Activated CD8-positive, alpha-beta memory T cell treated with anti-CD3 and anti-CD28 coated beads for 24 hours (primary cell): Measurements from ENCODE around the gene CHID1.

Source experiments
- DNase-seq: peaks from one replicate; pipeline ENCODE4 v3.0.0-alpha.2; 2020

The CHID1 gene

DNA sequence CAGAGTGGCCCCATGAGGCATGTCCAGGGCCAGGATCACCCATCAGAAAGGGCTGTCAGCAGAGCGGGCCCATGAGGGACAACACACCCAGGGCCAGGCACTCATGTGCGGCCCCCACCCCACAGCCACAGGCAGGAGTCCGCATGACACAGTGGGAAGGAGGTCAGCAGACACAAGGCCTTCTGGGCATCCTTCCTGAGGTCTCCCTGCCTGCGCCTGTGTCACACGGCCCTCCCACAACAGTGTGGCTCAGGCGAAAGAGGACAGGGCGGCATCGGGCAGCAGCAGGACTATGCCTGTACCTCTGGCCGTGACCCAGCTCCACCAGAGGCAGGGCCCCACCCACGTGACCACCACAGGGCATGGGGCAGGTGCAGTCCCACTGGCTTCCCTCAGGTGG is 27.1 kb downstream of the CHID1 start:
- no peak for DNase-seq

DNA sequence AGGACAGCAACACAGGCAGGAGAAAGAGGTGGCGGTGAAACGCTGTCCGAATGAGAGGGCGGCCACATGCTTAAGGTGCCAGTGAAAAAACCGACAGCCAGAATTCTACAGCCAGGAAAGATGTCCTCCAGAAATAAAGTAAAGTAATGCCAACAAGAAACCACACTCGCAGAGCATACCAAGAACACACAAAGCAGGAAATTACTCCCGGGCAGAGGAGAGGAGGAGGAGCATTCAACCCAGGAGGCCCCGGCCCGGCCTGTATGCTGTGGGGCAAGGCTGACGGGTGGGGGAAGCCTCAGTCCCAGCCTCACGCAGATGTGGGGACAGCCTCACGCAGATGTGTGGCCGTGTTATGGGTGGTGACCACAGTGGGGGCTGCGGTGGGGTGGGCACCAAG is 28.0 kb downstream of the CHID1 start:
- DNase-seq: no peak

DNA sequence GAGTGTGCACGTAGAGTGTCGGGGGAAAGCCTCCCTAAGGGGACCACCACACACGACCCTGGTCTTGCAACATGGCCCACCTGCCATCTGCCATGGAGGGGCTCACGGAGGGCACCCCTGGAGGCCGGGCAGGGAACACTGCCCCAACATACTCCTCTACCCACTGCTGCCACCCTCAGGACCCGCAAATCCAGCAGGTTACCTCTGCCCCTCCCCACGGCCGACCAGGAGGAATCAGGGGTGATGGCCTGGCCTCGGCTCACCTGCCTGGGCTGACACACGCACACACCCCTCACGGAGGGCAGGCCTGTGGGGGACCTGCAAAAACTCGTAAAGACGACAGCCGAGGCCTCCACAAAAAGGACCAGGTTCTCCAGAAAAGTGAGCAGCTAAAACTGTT is 30.2 kb downstream of the CHID1 start:
- no peak for DNase-seq

- no peak for DNase-seq
Measured at GRCh38 chr11:877565-877964, 33.0 kb downstream of the CHID1 start.

GRCh38 chr11:876545-876944 is 34.1 kb downstream of the CHID1 start:
- no peak for DNase-seq

GRCh38 chr11:875769-876301 is 34.8 kb downstream of the CHID1 start:
- no peak for DNase-seq

DNA sequence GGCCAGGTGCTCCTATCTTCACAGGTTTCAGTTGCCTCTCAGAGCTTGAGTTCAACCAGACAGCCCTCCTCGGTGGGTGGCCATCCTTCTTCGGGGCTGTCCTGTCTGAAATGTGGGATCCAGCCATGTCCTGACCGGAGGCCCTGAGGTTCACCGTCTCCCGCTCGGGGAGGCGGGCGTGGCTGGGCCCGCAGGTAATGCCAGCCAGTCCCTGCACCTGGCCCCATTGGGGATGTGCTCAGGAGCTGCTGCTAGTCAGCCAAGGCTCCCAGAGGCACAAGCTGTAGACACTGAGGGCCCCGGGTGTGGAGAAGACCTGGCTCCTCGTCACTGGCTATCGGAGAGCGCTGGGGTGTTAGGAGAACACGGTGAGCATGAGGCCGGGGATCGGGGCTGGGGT is 35.4 kb downstream of the CHID1 start:
- no peak for DNase-seq

GRCh38 chr11:873706-874105 is 36.9 kb downstream of the CHID1 start:
- DNase-seq: no peak

DNA sequence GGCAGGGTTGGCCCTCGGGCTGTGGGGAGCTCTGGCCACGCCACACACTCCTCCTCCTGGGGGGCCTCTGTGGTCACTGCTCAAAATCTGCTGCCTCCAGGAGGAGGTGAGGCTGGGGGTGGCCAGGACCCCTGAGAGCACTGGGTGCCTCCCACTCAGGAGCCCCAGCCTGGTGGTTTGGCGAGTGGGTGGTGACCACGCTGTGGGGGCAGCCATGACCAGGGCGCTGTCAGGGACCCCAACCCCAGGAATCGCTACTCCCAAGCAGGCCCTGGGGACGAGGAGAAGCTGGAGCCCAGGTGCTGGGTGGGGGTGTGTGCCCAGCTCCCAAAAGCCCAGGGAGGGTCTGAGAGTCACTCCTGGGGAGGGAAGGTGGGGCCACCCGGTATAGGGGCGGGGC is 37.8 kb downstream of the CHID1 start:
- no peak for DNase-seq

- DNase-seq: no peak
Measured at GRCh38 chr11:871472-871871, 39.1 kb downstream of the CHID1 start.

- DNase-seq: no peak
Measured at GRCh38 chr11:870418-870817, 40.2 kb downstream of the CHID1 start.

DNA sequence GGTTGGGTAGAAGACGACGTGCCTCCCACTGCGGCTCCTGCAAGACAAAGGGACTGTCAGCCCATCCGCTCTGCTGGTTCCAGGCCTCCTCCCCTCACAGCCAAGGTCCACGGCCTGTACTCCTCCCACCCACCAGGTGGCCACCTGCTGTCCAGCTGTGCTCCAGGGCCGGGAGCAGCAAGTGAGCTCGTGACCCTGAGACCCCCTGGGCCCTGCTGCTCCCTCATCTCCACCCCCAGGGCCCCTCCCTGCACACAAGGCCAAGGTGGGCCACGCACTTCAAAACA is 40.5 kb downstream of the CHID1 start:
- no peak for DNase-seq

GRCh38 chr11:869399-870126 is 41.0 kb downstream of the CHID1 start:
- DNase-seq: no peak

- DNase-seq: no peak
Measured at GRCh38 chr11:868802-869201, 41.8 kb downstream of the CHID1 start.

- DNase-seq: no peak
Measured at GRCh38 chr11:868394-868793, 42.2 kb downstream of the CHID1 start.

GRCh38 chr11:867856-868358 is 42.7 kb downstream of the CHID1 start:
- no peak for DNase-seq

DNA sequence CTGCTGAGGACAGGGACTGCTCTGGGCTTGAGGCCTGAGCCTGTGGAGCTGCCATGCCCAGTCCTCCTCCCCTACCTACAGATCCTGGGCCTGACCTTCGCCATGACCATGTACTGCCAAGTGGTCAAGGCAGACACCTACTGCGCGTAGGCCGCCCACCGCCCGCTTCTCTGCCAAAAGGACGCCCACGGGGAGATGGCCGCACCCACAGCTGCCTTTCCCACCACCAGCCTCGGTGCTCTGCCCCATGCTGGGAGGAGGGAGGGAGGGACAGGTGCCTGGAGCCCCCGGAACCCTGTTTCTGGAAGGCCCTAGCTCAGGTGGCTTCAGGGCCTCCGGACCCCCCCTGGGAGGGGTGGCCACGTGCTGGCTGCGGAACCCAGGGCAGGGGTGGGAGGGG is 44.1 kb downstream of the CHID1 start:
- DNase-seq: no peak

- DNase-seq: no peak
Measured at GRCh38 chr11:865462-866430, 44.9 kb downstream of the CHID1 start.

- DNase-seq: no peak
Measured at GRCh38 chr11:864898-865297, 45.7 kb downstream of the CHID1 start.

DNA sequence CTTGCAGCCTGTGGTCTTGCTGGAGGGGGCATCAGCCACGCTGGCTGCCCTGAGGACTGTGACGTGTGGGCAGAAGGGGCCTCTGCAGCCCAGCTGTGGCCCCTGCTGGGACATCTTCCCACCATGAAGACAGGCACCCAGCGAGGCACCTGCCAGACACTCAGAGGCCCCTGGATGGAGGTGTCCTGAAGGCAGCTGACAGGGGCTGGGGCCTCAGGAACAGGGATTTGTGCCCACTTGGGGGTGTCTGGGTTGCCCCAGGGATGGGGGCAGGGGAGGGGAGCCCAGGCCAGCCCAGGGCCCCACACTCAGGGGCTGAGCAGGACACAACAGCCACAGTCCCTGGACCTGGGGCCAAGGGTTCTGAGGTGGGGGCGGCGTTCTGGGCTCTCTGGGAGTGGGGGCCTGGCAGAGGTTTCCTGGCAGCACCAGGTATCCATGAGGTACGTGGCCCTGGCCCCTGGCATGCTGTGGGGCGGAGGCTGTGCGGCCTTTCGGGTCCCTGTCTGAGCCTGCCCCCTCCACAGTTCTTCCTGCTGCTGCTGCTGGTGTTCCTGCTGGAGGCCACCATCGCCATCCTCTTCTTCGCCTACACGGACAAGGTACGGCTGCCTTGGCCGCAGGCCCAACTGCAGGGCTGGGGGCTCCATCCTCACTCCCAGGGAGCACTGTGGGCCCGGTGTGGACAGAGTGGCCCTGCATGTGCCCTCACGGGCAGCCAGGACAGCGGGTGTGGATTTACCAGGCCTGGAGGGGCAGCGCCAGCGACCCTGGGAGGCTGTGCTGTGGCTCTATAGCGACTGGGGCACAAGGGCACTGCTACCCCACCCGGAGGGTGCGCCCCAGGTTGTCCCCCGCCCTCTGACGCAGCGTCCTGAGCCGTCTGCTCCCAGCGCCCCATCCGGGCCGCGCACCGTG is 46.4 kb downstream of the CHID1 start:
- DNase-seq: no peak

GRCh38 chr11:863023-863909 is 47.3 kb downstream of the CHID1 start:
- DNase-seq: no peak

DNA sequence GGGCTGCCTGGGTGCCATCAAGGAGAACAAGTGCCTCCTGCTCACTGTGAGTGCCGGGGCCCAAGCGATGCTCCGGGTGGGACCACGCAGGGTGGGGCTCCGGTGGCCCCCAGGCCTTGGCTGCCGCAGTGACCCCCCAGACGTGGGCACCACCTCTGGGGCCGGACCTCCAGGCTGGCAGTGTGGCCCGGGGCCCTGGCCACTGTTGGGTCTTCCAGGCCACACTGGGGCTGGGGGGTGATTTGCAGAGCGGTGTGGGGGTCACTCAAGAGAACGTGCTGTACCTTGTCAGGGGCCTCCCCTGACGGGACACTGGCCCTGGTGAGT is 48.0 kb downstream of the CHID1 start:
- DNase-seq: no peak
